Stimulated activated CD4-positive, alpha-beta T cell treated with anti-CD3 and anti-CD28 coated beads, Interleukin-1b, Interleukin-23, amount 100 ng/mL, for 1 hour (primary cell): ENCODE data around the gene ASAP2.
"Not testable (repeated sequence)": the region's sequence is repeated elsewhere in the genome, so short reads cannot be mapped to it uniquely, and the experiment has no call there.

Experiments
- DNase-seq, 2 donors: peaks; one replicate each; pipeline ENCODE4 v3.0.0-alpha.2; 2020; ENCODE audit warnings: low read depth in 2 of 2

Gene ASAP2

GRCh38 chr2:9211496-9211895 is 4.9 kb downstream of the ASAP2 start:
- no peak for DNase-seq

- no peak for DNase-seq
Observed at GRCh38 chr2:9212010-9212635, 5.5 kb downstream of the ASAP2 start.

GRCh38 chr2:9212661-9213411 is 6.2 kb downstream of the ASAP2 start:
- no peak for DNase-seq

GRCh38 chr2:9213477-9214051 is 7.0 kb downstream of the ASAP2 start:
- no peak for DNase-seq

- no peak for DNase-seq
Observed at GRCh38 chr2:9214873-9215272, 8.3 kb downstream of the ASAP2 start.

- DNase-seq: no peak
Observed at GRCh38 chr2:9215680-9216079, 9.1 kb downstream of the ASAP2 start.

- DNase-seq: not testable (repeated sequence)
Observed at GRCh38 chr2:9216143-9216542, 9.5 kb downstream of the ASAP2 start.

GRCh38 chr2:9217838-9218770 is 11.5 kb downstream of the ASAP2 start:
- DNase-seq: no peak

- no peak for DNase-seq
Observed at GRCh38 chr2:9219027-9219445, 12.4 kb downstream of the ASAP2 start.

- no peak for DNase-seq
Observed at GRCh38 chr2:9220201-9220600, 13.6 kb downstream of the ASAP2 start.

GRCh38 chr2:9221223-9221622 is 14.6 kb downstream of the ASAP2 start:
- no peak for DNase-seq

- no peak for DNase-seq
Observed at GRCh38 chr2:9222239-9222892, 15.8 kb downstream of the ASAP2 start.

GRCh38 chr2:9222893-9223287 is 16.3 kb downstream of the ASAP2 start:
- no peak for DNase-seq

GRCh38 chr2:9225806-9226205 is 19.2 kb downstream of the ASAP2 start:
- DNase-seq: no peak

GRCh38 chr2:9226458-9227380 is 20.1 kb downstream of the ASAP2 start:
- DNase-seq: no peak

GRCh38 chr2:9228088-9228751 is 21.6 kb downstream of the ASAP2 start:
- DNase-seq: no peak

- DNase-seq: no peak
Observed at GRCh38 chr2:9228781-9229469, 22.3 kb downstream of the ASAP2 start.

- no peak for DNase-seq
Observed at GRCh38 chr2:9229470-9229820, 22.8 kb downstream of the ASAP2 start.

- DNase-seq: no peak
Observed at GRCh38 chr2:9230051-9230802, 23.6 kb downstream of the ASAP2 start.
